HG03460 (cell line): Measurements from ENCODE around the gene POLH.
A peak's percentile ranks its signal among the peaks of the same experiment; 100 is the strongest.
"Not testable (repeated sequence)": the region's sequence is repeated elsewhere in the genome, so short reads cannot be mapped to it uniquely, and the experiment has no call there.

Source experiments
- ATAC-seq: cut with Tn5 transposase; IDR thresholded peaks from one replicate; pipeline ENCODE4 v1.9.1; 2021; ENCODE audit not compliant: unreplicated experiment

The POLH gene

GRCh38 chr6:43575772-43576551 is at the start of gene POLH, which contains the start of gene XPO5:
POLH (plus strand) TSS chr6:43576185; CDS start chr6:43582320, 6,135 bp downstream.
XPO5 (minus strand) TSS chr6:43576038; CDS start chr6:43575864, 174 bp downstream.
- peak; percentile 88 for ATAC-seq

- ATAC-seq, result no peak
Observed at GRCh38 chr6:43532201-43532600, 43.8 kb upstream of the POLH start.

- not testable (repeated sequence) for ATAC-seq
Observed at GRCh38 chr6:43538986-43539385, 37.0 kb upstream of the POLH start.

GRCh38 chr6:43539409-43539808 is 36.6 kb upstream of the POLH start:
- not testable (repeated sequence) for ATAC-seq

- no peak for ATAC-seq
Observed at GRCh38 chr6:43540507-43540906, 35.5 kb upstream of the POLH start.

- ATAC-seq, result no peak
Observed at GRCh38 chr6:43541774-43542471, 34.1 kb upstream of the POLH start.

- ATAC-seq, result no peak
Observed at GRCh38 chr6:43544461-43544860, 31.5 kb upstream of the POLH start.

- no peak for ATAC-seq
Observed at GRCh38 chr6:43547222-43547621, 28.8 kb upstream of the POLH start.

- not testable (repeated sequence) for ATAC-seq
Observed at GRCh38 chr6:43557620-43558019, 18.4 kb upstream of the POLH start.

- ATAC-seq, result no peak
Observed at GRCh38 chr6:43559328-43559727, 16.7 kb upstream of the POLH start.

- ATAC-seq, result no peak
Observed at GRCh38 chr6:43570876-43571441, 5.0 kb upstream of the POLH start.

- no peak for ATAC-seq
Observed at GRCh38 chr6:43572015-43572414, 4.0 kb upstream of the POLH start.

GRCh38 chr6:43575105-43575771 is 747 bp upstream of the POLH start:
- no peak for ATAC-seq

- no peak for ATAC-seq
Observed at GRCh38 chr6:43578748-43579147, 2.8 kb downstream of the POLH start.

GRCh38 chr6:43579171-43579570 is 3.2 kb downstream of the POLH start:
- no peak for ATAC-seq

- no peak for ATAC-seq
Observed at GRCh38 chr6:43582911-43583310, 6.9 kb downstream of the POLH start.

GRCh38 chr6:43584892-43585570 is 9.0 kb downstream of the POLH start:
- no peak for ATAC-seq

GRCh38 chr6:43588194-43588593 is 12.2 kb downstream of the POLH start:
- ATAC-seq, result no peak

GRCh38 chr6:43589564-43589963 is 13.6 kb downstream of the POLH start:
- not testable (repeated sequence) for ATAC-seq

- ATAC-seq, result no peak
Observed at GRCh38 chr6:43593938-43594337, 18.0 kb downstream of the POLH start.

GRCh38 chr6:43600595-43600994 is 24.6 kb downstream of the POLH start:
- ATAC-seq, result no peak
